Nephron (organoid): ENCODE measurements around the gene CDH13.

Source experiments
- H3K27ac Mint-ChIP-seq, 3 experiments: 2 replicates each; pipeline ENCODE4 v1.8.0; 2020; ENCODE audit warnings: mixed read lengths in 3 of 3, mild to moderate bottlenecking in 2 of 3, moderate library complexity in 1 of 3
- H3K27me3 Mint-ChIP-seq: 2 replicates; pipeline ENCODE4 v1.8.0; 2021; ENCODE audit warnings: low read depth, mild to moderate bottlenecking, moderate library complexity, mixed read lengths
- H3K36me3 Mint-ChIP-seq: 2 replicates; pipeline ENCODE4 v1.8.0; 2020; ENCODE audit warnings: low read depth, mixed read lengths
- H3K4me1 Mint-ChIP-seq: 2 replicates; pipeline ENCODE4 v1.8.0; 2020; ENCODE audit warnings: mixed read lengths
- H3K4me3 Mint-ChIP-seq, 3 experiments: 2 replicates each; pipeline ENCODE4 v1.8.0; 2020; ENCODE audit warnings: mild to moderate bottlenecking in 3 of 3, mixed read lengths in 3 of 3, moderate library complexity in 2 of 3
- H3K9me3 Mint-ChIP-seq: 2 replicates; pipeline ENCODE4 v1.8.0; 2020; ENCODE audit warnings: mixed read lengths
- TF ChIP-seq, protein P1 (sequence below), 3 experiments: fragments of 200-600 bp; sonication (generic); IDR thresholded peaks; one replicate each; pipeline ENCODE4 v1.5.0; 2021; ENCODE audit warnings: antibody characterized with exemption in 3 of 3; ENCODE audit not compliant: unreplicated experiment in 3 of 3

CDH13 gene

DNA sequence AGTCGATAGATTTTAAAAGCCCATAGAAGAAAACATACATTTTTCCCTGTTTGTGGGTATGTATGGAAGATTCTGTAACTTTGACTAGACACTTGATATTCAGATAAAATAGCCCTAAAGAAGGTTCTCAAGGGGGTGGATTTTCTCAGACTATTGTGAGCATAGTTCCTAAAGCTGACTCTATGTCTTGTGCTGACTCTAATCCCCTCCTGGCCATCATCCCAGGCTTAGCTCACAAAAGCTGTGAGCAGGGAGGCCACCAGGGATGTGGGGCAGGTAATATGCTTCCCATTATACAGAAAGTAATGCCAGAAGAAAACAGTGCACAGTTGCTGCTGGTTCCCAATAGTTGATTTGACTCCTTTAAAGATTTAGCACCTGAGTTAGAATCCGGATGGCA, 32.0 kb downstream of the CDH13 start:
- TF ChIP-seq, protein P1, sequence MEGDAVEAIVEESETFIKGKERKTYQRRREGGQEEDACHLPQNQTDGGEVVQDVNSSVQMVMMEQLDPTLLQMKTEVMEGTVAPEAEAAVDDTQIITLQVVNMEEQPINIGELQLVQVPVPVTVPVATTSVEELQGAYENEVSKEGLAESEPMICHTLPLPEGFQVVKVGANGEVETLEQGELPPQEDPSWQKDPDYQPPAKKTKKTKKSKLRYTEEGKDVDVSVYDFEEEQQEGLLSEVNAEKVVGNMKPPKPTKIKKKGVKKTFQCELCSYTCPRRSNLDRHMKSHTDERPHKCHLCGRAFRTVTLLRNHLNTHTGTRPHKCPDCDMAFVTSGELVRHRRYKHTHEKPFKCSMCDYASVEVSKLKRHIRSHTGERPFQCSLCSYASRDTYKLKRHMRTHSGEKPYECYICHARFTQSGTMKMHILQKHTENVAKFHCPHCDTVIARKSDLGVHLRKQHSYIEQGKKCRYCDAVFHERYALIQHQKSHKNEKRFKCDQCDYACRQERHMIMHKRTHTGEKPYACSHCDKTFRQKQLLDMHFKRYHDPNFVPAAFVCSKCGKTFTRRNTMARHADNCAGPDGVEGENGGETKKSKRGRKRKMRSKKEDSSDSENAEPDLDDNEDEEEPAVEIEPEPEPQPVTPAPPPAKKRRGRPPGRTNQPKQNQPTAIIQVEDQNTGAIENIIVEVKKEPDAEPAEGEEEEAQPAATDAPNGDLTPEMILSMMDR (IDR thresholded peaks at IDR 0.05; ENCODE audit: unreplicated experiment in 3 of 3): no peak
- H3K9me3 Mint-ChIP-seq: no peaks in the 10 kb centered on the region
- H3K27me3 Mint-ChIP-seq: peaks cover 3% of the 10 kb centered on the region
- no peak overlapping the region for H3K27ac Mint-ChIP-seq
- no peaks in the 10 kb centered on the region for H3K36me3 Mint-ChIP-seq
- no peak overlapping the region for H3K4me3 Mint-ChIP-seq
- H3K4me1 Mint-ChIP-seq: peaks cover 49% of the 10 kb centered on the region

DNA sequence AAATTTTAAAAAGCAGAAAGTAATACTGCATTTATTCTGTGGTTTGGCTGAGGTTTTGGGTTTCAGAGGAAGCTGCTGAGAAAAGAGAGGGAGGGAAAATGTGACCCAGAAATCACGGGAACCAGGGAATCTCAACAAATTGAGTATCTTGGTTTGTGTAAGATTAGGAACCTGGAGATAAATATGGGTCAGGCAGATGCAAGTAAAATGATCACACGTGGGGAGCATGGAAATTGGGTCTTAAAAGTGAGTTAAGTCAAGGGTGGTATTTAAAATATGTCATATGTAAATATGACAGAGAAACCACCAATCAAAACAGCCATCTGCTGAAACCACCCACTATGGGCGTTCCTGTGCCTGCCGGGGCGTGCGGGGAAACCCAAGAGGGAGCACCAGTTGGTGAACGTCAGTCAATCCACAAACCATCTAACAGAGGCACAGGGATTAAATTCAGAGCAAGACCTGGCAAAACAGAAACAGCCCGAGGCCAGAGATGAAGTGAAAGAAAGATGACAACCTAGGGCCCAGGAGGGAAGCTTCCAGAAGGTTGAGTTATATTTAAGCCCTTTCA, 33.4 kb downstream of the CDH13 start:
- peak overlapping the region; percentile 89 to 95 (median 94) for H3K27ac Mint-ChIP-seq
- TF ChIP-seq, protein P1 (IDR thresholded peaks at IDR 0.05; ENCODE audit: unreplicated experiment in 3 of 3): no peak

DNA sequence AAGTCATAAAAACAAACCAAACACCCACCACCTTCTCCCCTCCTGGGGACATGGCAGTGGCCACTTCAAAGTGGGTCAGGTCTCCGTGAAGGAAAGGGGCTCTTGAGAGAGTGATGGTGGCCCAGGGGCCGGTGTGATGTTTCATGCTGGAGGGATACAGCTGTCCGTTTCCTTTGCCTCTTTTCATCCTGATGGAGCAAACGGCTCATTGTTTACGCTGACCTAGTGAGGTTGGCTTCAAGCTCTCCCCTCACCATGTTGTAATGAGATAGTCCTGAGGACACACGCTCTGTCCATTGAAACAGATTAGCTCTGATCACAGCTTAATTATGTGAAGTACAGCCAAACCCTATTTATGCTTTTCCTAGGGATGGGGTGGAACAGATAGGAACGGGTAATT, 34.2 kb downstream of the CDH13 start:
- Mint-ChIP-seq H3K36me3 (no peaks in the 10 kb centered on the region), H3K9me3 (peaks cover 3% of the 10 kb centered on the region), H3K27ac (peak overlapping the region; percentile 71 to 89 (median 87)), H3K4me1 (peaks cover 41% of the 10 kb centered on the region), H3K4me3 (peak overlapping the region in 1 of 3 experiments; percentile 50), H3K27me3 (peaks cover 2% of the 10 kb centered on the region)
- TF ChIP-seq, protein P1 (IDR thresholded peaks at IDR 0.05; ENCODE audit: unreplicated experiment in 3 of 3): no peak

More for the DNA sequence above, 33.4 kb downstream of the CDH13 start:
- Mint-ChIP-seq H3K9me3 (no peaks in the 10 kb centered on the region), H3K4me1 (peaks cover 42% of the 10 kb centered on the region), H3K27me3 (peaks cover 3% of the 10 kb centered on the region), H3K4me3 (peak overlapping the region in 2 of 3 experiments; percentile 32 to 63), H3K36me3 (no peaks in the 10 kb centered on the region)

DNA sequence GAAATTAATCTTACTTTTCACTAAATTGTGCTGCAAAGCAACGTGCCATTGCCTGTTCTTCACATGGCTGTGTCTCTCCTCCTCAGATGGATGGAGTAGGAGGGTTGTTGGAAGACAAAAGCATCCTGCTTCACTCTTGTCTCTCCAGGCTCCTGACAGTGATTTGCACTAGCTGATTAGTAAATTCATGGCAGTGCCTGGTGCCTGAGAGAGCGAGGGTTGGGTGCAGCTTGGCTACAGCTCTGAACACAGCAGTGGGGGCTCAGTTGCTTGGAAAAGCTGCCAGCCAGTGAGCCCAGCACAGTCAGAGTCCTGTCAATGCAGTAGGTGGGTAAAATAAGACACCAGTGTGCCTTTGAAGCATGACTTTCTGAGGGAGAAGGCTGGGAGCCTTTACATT, 37.4 kb downstream of the CDH13 start:
- Mint-ChIP-seq H3K36me3 (no peaks in the 10 kb centered on the region), H3K4me3 (no peak overlapping the region), H3K9me3 (peaks cover 4% of the 10 kb centered on the region), H3K27ac (no peak overlapping the region), H3K4me1 (peaks cover 46% of the 10 kb centered on the region), H3K27me3 (no peaks in the 10 kb centered on the region)
- TF ChIP-seq, protein P1 (IDR thresholded peaks at IDR 0.05; ENCODE audit: unreplicated experiment in 3 of 3): no peak

DNA sequence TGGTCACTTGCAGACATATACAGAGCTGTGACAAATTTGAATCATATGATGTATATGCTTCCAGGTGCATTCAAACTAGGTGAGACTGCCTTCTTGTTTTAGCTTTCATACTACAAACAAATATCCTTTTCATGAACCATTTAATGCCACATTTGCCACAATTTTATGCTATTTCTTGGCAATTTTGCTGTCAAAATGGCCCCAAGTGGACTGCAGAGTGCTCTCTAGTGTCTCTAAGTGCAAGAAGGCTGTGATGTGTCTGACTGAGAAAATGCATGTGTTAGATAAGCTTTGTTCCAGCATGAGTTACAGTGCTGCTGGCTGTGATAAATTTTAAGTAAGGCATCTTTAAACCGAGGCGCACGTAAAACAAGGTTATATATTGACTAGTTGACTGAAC, 38.3 kb downstream of the CDH13 start:
- Mint-ChIP-seq H3K27me3 (no peaks in the 10 kb centered on the region), H3K27ac (no peak overlapping the region), H3K4me3 (no peak overlapping the region), H3K9me3 (peaks cover 4% of the 10 kb centered on the region), H3K4me1 (peaks cover 41% of the 10 kb centered on the region), H3K36me3 (no peaks in the 10 kb centered on the region)
- TF ChIP-seq, protein P1 (IDR thresholded peaks at IDR 0.05; ENCODE audit: unreplicated experiment in 3 of 3): no peak

DNA sequence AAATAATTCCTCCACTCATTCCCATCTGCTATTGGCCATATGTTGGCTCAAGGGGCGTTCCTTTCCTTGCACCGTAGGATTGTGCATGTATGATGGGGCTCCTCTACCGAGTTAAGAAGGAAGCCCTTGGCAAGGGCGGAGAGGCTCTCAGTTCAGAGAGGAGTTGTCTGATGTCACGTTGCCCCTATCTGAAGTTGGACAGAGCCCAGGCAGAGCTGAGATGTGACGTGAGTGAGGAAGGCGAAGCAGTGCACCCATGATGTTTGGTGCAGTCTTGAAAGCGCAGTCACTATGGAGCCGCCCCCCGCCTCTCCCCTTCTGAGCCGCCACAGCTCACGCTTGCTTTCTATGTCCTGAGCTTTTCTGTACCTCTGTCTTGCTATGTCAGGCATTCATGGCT, 40.7 kb downstream of the CDH13 start:
- Mint-ChIP-seq H3K27ac (no peak overlapping the region), H3K9me3 (peaks cover 4% of the 10 kb centered on the region), H3K27me3 (no peaks in the 10 kb centered on the region), H3K4me3 (no peak overlapping the region), H3K4me1 (peaks cover 24% of the 10 kb centered on the region), H3K36me3 (no peaks in the 10 kb centered on the region)
- TF ChIP-seq, protein P1 (IDR thresholded peaks at IDR 0.05; ENCODE audit: unreplicated experiment in 3 of 3): no peak
